ENCODE data around the gene PEAR1.

Gene PEAR1

GRCh38 chr1:156911577-156912298 lies 18.2 kb downstream of the PEAR1 start:
- Histone ChIP-seq H3K4me2 (ENCODE audit: low read depth, low read length, poor library complexity, severe bottlenecking) (no peak overlapping the region), H3K27ac (ENCODE audit: low read depth, low read length) (no peak overlapping the region), H4K20me1 (ENCODE audit: low read depth, low read length) (no peaks in the 10 kb centered on the region), H3K27me3 (ENCODE audit: low read length) (no peaks in the 10 kb centered on the region), H3K79me2 (ENCODE audit: insufficient read depth, low read length) (no peaks in the 10 kb centered on the region), H3F3A (ENCODE audit: insufficient read depth) (no peaks in the 10 kb centered on the region), H3K9me3 (ENCODE audit: insufficient read depth, low read length) (no peaks in the 10 kb centered on the region), H3K4me3 (ENCODE audit: insufficient read depth, low read length, poor library complexity, severe bottlenecking) (no peak overlapping the region), H3K36me3 (ENCODE audit: low read length) (no peaks in the 10 kb centered on the region), H2AFZ (ENCODE audit: low read depth, low read length, severe bottlenecking) (no peak overlapping the region), H3K9ac (ENCODE audit: low read length) (no peak overlapping the region), H3K9me2 (replicated peaks; ENCODE audit: insufficient read depth, low read length) (no peaks in the 10 kb centered on the region)
- no peak for TF ChIP-seq EZH2phosphoT487 (conservative IDR thresholded peaks at IDR 0.05; ENCODE audit: low read length)
- TF ChIP-seq CTCF (IDR thresholded peaks at IDR 0.05; ENCODE audit: insufficient read depth, low read length, poor library complexity, severe bottlenecking): no peak

DNA sequence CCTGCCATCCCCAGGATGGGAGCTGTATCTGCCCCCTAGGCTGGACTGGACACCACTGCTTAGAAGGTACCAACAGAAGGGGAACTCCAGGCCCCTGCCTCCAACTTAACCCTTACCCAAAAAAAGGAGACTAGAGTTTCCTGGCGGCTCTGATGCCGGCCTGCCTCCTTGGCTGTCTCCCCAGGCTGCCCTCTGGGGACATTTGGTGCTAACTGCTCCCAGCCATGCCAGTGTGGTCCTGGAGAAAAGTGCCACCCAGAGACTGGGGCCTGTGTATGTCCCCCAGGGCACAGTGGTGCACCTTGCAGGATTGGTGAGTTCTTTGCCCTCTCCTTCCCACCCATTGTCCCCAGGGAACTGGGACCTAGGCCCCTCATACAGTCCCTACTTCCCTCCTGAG lies 18.8 kb downstream of the PEAR1 start:
- H3K4me3 ChIP-seq (ENCODE audit: insufficient read depth, low read length, poor library complexity, severe bottlenecking): no peak overlapping the region
- TF ChIP-seq CTCF (IDR thresholded peaks at IDR 0.05; ENCODE audit: insufficient read depth, low read length, poor library complexity, severe bottlenecking) (no peak), EZH2phosphoT487 (conservative IDR thresholded peaks at IDR 0.05; ENCODE audit: low read length) (no peak)
- no peaks in the 10 kb centered on the region for H3F3A ChIP-seq (ENCODE audit: insufficient read depth)
- no peak overlapping the region for H3K9ac ChIP-seq (ENCODE audit: low read length)
- no peak overlapping the region for H3K4me2 ChIP-seq (ENCODE audit: low read depth, low read length, poor library complexity, severe bottlenecking)
- no peak overlapping the region for H3K27ac ChIP-seq (ENCODE audit: low read depth, low read length)
- H3K36me3 ChIP-seq (ENCODE audit: low read length): no peaks in the 10 kb centered on the region
- no peaks in the 10 kb centered on the region for H3K79me2 ChIP-seq (ENCODE audit: insufficient read depth, low read length)
- no peaks in the 10 kb centered on the region for H3K27me3 ChIP-seq (ENCODE audit: low read length)
- H3K9me2 ChIP-seq (replicated peaks; ENCODE audit: insufficient read depth, low read length): no peaks in the 10 kb centered on the region
- no peaks in the 10 kb centered on the region for H4K20me1 ChIP-seq (ENCODE audit: low read depth, low read length)
- no peak overlapping the region for H2AFZ ChIP-seq (ENCODE audit: low read depth, low read length, severe bottlenecking)
- no peaks in the 10 kb centered on the region for H3K9me3 ChIP-seq (ENCODE audit: insufficient read depth, low read length)

GRCh38 chr1:156912861-156913808 lies 19.6 kb downstream of the PEAR1 start:
- no peaks in the 10 kb centered on the region for H3K27me3 ChIP-seq (ENCODE audit: low read length)
- no peaks in the 10 kb centered on the region for H3K36me3 ChIP-seq (ENCODE audit: low read length)
- no peaks in the 10 kb centered on the region for H3F3A ChIP-seq (ENCODE audit: insufficient read depth)
- H3K27ac ChIP-seq (ENCODE audit: low read depth, low read length): no peak overlapping the region
- no peak overlapping the region for H3K4me2 ChIP-seq (ENCODE audit: low read depth, low read length, poor library complexity, severe bottlenecking)
- no peak for TF ChIP-seq CTCF (IDR thresholded peaks at IDR 0.05; ENCODE audit: insufficient read depth, low read length, poor library complexity, severe bottlenecking)
- no peak for TF ChIP-seq EZH2phosphoT487 (conservative IDR thresholded peaks at IDR 0.05; ENCODE audit: low read length)
- no peak overlapping the region for H3K4me3 ChIP-seq (ENCODE audit: insufficient read depth, low read length, poor library complexity, severe bottlenecking)
- H3K9me2 ChIP-seq (replicated peaks; ENCODE audit: insufficient read depth, low read length): no peaks in the 10 kb centered on the region
- H3K79me2 ChIP-seq (ENCODE audit: insufficient read depth, low read length): no peaks in the 10 kb centered on the region
- H2AFZ ChIP-seq (ENCODE audit: low read depth, low read length, severe bottlenecking): no peak overlapping the region
- no peak overlapping the region for H3K9ac ChIP-seq (ENCODE audit: low read length)
- H4K20me1 ChIP-seq (ENCODE audit: low read depth, low read length): no peaks in the 10 kb centered on the region
- H3K9me3 ChIP-seq (ENCODE audit: insufficient read depth, low read length): no peaks in the 10 kb centered on the region

All from SU-DHL-6 (cell line).